Measurements from ENCODE around the gene EXOC3L2.
"Not testable (repeated sequence)": the region's sequence is repeated elsewhere in the genome, so short reads cannot be mapped to it uniquely, and the experiment has no call there.

The EXOC3L2 gene

DNA sequence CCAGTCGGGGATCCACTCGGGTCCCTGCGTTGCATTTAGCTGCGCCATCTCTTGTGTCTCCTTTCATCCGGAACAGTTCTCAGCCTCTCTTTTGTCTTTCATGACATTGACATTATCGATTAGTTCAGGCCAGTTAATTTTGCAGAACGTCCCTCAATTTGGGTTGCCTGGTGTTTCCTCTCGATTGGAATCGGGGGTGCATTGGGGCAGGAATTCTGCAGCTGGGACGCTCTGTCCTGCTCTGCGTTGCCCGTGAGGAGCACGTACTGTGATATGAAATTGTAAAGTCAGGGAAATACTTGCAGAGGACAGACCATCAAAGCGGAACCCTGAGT lies 28.3 kb upstream of the EXOC3L2 start:
- Histone ChIP-seq H3K36me3 (ENCODE audit: control insufficient read depth, insufficient read depth, low read length, severe bottlenecking) (peaks cover 49% of the 10 kb centered on the region), H3K4me3 (ENCODE audit: low read length) (no peak overlapping the region), H3K9ac (ENCODE audit: low read length) (no peak overlapping the region), H3K4me1 (ENCODE audit: control insufficient read depth, insufficient read depth, low read length) (peaks cover 7% of the 10 kb centered on the region), H3K9me3 (ENCODE audit: control insufficient read depth, low read length) (no peaks in the 10 kb centered on the region), H3K27me3 (replicated peaks; ENCODE audit: control insufficient read depth, insufficient read depth, low read length) (no peaks in the 10 kb centered on the region)
- DNase-seq (ENCODE audit: low read depth): no peak

DNA sequence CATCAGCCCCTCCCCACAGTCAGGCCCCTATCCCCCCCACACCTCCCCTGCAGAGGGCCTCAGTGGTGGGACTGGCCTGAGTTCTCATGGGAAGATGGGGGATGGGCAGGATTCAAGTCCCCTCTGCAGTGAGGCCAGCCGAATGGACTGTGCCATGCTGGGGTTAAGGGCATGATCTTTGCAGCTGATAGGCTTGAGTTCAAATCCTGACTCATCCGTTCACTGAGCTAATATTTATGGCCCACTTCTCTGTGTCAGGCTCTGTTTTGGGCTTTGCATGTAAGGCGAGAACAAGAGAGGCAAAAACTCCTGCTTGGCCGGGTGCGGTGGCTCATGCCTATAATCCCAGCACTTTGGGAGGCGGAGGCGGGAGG lies 26.5 kb upstream of the EXOC3L2 start:
- H3K36me3 ChIP-seq (ENCODE audit: control insufficient read depth, insufficient read depth, low read length, severe bottlenecking): peaks cover 51% of the 10 kb centered on the region
- H3K4me1 ChIP-seq (ENCODE audit: control insufficient read depth, insufficient read depth, low read length): peaks cover 7% of the 10 kb centered on the region
- H3K4me3 ChIP-seq (ENCODE audit: low read length): no peak overlapping the region
- DNase-seq (ENCODE audit: low read depth): no peak
- H3K27me3 ChIP-seq (replicated peaks; ENCODE audit: control insufficient read depth, insufficient read depth, low read length): no peaks in the 10 kb centered on the region
- no peaks in the 10 kb centered on the region for H3K9me3 ChIP-seq (ENCODE audit: control insufficient read depth, low read length)
- H3K9ac ChIP-seq (ENCODE audit: low read length): no peak overlapping the region

DNA sequence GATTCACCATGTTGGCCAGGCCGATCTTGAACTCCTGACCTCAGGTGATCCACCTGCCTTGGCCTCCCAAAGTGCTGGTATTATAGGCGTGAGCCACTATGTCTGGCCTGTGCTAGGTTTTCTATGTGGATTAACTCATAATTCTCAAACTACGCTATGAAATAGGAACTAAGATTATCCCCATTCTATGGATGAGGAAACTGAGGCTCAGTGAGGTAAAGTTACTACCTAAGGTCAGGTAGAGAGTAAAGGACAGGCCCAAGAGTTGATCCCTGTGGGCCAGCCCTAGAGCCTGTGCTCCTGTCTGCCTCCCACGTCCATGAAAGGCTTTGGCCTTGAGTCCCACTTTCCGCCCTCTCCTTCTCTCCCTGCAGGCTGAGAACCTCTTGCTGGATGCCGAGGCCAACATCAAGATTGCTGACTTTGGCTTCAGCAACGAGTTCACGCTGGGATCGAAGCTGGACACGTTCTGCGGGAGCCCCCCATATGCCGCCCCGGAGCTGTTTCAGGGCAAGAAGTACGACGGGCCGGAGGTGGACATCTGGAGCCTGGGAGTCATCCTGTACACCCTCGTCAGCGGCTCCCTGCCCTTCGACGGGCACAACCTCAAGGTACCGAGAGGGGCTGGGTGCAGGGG lies 26.0 kb upstream of the EXOC3L2 start:
- DNase-seq (ENCODE audit: low read depth): no peak
- Histone ChIP-seq H3K4me1 (ENCODE audit: control insufficient read depth, insufficient read depth, low read length) (peaks cover 7% of the 10 kb centered on the region), H3K36me3 (ENCODE audit: control insufficient read depth, insufficient read depth, low read length, severe bottlenecking) (peaks cover 54% of the 10 kb centered on the region), H3K27me3 (replicated peaks; ENCODE audit: control insufficient read depth, insufficient read depth, low read length) (no peaks in the 10 kb centered on the region), H3K9me3 (ENCODE audit: control insufficient read depth, low read length) (no peaks in the 10 kb centered on the region), H3K4me3 (ENCODE audit: low read length) (no peak overlapping the region), H3K9ac (ENCODE audit: low read length) (no peak overlapping the region)

GRCh38 chr19:45269939-45270338 lies 24.7 kb upstream of the EXOC3L2 start:
- H3K36me3 ChIP-seq (ENCODE audit: control insufficient read depth, insufficient read depth, low read length, severe bottlenecking): peaks cover 48% of the 10 kb centered on the region
- not testable (repeated sequence) for DNase-seq (ENCODE audit: low read depth); H3K9me3 ChIP-seq (ENCODE audit: control insufficient read depth, low read length); H3K9ac ChIP-seq (ENCODE audit: low read length); H3K27me3 ChIP-seq (replicated peaks; ENCODE audit: control insufficient read depth, insufficient read depth, low read length); H3K4me1 ChIP-seq (ENCODE audit: control insufficient read depth, insufficient read depth, low read length); H3K4me3 ChIP-seq (ENCODE audit: low read length)

DNA sequence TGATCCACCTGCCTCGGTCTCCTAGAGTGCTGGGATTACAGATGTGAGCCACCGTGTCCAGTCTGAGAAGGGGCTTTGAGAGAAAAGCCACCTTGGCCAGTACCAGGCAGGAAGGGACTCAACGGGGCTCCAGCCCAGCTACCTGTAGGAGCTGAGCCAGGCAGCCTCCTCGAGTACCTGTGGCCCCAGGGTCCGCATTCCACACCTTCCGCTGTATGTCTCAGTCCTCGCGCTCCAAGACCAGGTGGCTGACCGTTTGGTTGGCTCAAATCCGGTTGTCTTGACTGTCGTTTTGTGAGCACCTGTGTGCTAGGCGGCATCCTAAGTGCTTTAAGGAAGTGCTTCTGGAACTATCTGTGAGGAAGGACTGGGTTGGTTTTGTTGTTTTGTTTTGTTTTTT lies 22.1 kb upstream of the EXOC3L2 start:
- Histone ChIP-seq H3K4me3 (ENCODE audit: low read length) (no peak overlapping the region), H3K9me3 (ENCODE audit: control insufficient read depth, low read length) (no peaks in the 10 kb centered on the region), H3K27me3 (replicated peaks; ENCODE audit: control insufficient read depth, insufficient read depth, low read length) (no peaks in the 10 kb centered on the region), H3K4me1 (ENCODE audit: control insufficient read depth, insufficient read depth, low read length) (no peaks in the 10 kb centered on the region), H3K9ac (ENCODE audit: low read length) (no peak overlapping the region), H3K36me3 (ENCODE audit: control insufficient read depth, insufficient read depth, low read length, severe bottlenecking) (peaks cover 31% of the 10 kb centered on the region)
- no peak for DNase-seq (ENCODE audit: low read depth)

- no peaks in the 10 kb centered on the region for H3K9me3 ChIP-seq (ENCODE audit: control insufficient read depth, low read length)
- H3K27me3 ChIP-seq (replicated peaks; ENCODE audit: control insufficient read depth, insufficient read depth, low read length): no peaks in the 10 kb centered on the region
- no peaks in the 10 kb centered on the region for H3K4me1 ChIP-seq (ENCODE audit: control insufficient read depth, insufficient read depth, low read length)
- peaks cover 28% of the 10 kb centered on the region for H3K36me3 ChIP-seq (ENCODE audit: control insufficient read depth, insufficient read depth, low read length, severe bottlenecking)
- H3K9ac ChIP-seq (ENCODE audit: low read length): no peak overlapping the region
- DNase-seq (ENCODE audit: low read depth): no peak
- no peak overlapping the region for H3K4me3 ChIP-seq (ENCODE audit: low read length)
Observed at GRCh38 chr19:45265375-45265774, 20.2 kb upstream of the EXOC3L2 start.

- no peak for DNase-seq (ENCODE audit: low read depth)
- H3K27me3 ChIP-seq (replicated peaks; ENCODE audit: control insufficient read depth, insufficient read depth, low read length): no peaks in the 10 kb centered on the region
- no peaks in the 10 kb centered on the region for H3K9me3 ChIP-seq (ENCODE audit: control insufficient read depth, low read length)
- H3K4me1 ChIP-seq (ENCODE audit: control insufficient read depth, insufficient read depth, low read length): no peaks in the 10 kb centered on the region
- H3K36me3 ChIP-seq (ENCODE audit: control insufficient read depth, insufficient read depth, low read length, severe bottlenecking): peaks cover 24% of the 10 kb centered on the region
- no peak overlapping the region for H3K9ac ChIP-seq (ENCODE audit: low read length)
- H3K4me3 ChIP-seq (ENCODE audit: low read length): no peak overlapping the region
Observed at GRCh38 chr19:45264781-45265317, 19.6 kb upstream of the EXOC3L2 start.

DNA sequence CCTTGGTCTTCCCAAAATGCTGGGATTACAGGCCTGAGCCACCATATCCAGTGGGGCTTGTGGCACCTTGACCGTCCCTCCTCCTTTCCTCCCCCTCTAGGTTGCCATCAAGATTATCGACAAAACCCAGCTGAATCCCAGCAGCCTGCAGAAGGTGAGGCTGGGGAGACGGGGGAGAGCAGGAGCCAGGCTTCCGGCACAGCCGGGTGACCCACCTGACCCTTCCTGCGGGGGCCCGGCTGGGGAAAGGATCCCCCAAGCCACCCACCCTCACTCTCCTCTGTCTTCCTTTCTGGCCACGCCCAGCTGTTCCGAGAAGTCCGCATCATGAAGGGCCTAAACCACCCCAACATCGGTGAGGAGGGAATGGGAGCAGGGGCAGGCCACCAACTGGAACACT lies 17.8 kb upstream of the EXOC3L2 start:
- H3K4me1 ChIP-seq (ENCODE audit: control insufficient read depth, insufficient read depth, low read length): no peaks in the 10 kb centered on the region

GRCh38 chr19:45262570-45262969 lies 17.4 kb upstream of the EXOC3L2 start:
- no peaks in the 10 kb centered on the region for H3K4me1 ChIP-seq (ENCODE audit: control insufficient read depth, insufficient read depth, low read length)
- no peaks in the 10 kb centered on the region for H3K27me3 ChIP-seq (replicated peaks; ENCODE audit: control insufficient read depth, insufficient read depth, low read length)
- peaks cover 15% of the 10 kb centered on the region for H3K36me3 ChIP-seq (ENCODE audit: control insufficient read depth, insufficient read depth, low read length, severe bottlenecking)
- DNase-seq (ENCODE audit: low read depth): no peak
- no peaks in the 10 kb centered on the region for H3K9me3 ChIP-seq (ENCODE audit: control insufficient read depth, low read length)
- H3K9ac ChIP-seq (ENCODE audit: low read length): no peak overlapping the region
- no peak overlapping the region for H3K4me3 ChIP-seq (ENCODE audit: low read length)

More for the DNA sequence above, 17.8 kb upstream of the EXOC3L2 start:
- no peaks in the 10 kb centered on the region for H3K27me3 ChIP-seq (replicated peaks; ENCODE audit: control insufficient read depth, insufficient read depth, low read length)
- no peak for DNase-seq (ENCODE audit: low read depth)
- no peaks in the 10 kb centered on the region for H3K9me3 ChIP-seq (ENCODE audit: control insufficient read depth, low read length)
- no peak overlapping the region for H3K9ac ChIP-seq (ENCODE audit: low read length)
- H3K4me3 ChIP-seq (ENCODE audit: low read length): no peak overlapping the region
- peaks cover 16% of the 10 kb centered on the region for H3K36me3 ChIP-seq (ENCODE audit: control insufficient read depth, insufficient read depth, low read length, severe bottlenecking)

DNA sequence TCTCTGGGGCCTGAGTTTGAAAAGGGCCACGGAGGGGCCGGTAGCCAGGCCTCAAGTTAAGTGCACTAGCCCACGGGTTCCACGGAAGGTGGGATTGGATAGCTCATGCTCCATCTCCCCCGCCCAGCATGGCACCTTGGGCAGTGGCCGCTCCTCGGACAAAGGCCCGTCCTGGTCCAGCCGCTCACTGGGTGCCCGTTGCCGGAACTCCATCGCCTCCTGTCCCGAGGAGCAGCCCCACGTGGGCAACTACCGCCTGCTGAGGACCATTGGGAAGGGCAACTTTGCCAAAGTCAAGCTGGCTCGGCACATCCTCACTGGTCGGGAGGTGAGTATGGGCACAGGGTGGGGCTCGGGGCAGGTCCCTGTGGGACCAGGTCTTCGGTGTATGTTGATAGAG lies 13.7 kb upstream of the EXOC3L2 start:
- DNase-seq (ENCODE audit: low read depth): no peak
- H3K36me3 ChIP-seq (ENCODE audit: control insufficient read depth, insufficient read depth, low read length, severe bottlenecking): peaks cover 3% of the 10 kb centered on the region
- no peaks in the 10 kb centered on the region for H3K4me1 ChIP-seq (ENCODE audit: control insufficient read depth, insufficient read depth, low read length)
- no peaks in the 10 kb centered on the region for H3K27me3 ChIP-seq (replicated peaks; ENCODE audit: control insufficient read depth, insufficient read depth, low read length)
- H3K9ac ChIP-seq (ENCODE audit: low read length): no peak overlapping the region
- H3K4me3 ChIP-seq (ENCODE audit: low read length): no peak overlapping the region
- H3K9me3 ChIP-seq (ENCODE audit: control insufficient read depth, low read length): no peaks in the 10 kb centered on the region

DNA sequence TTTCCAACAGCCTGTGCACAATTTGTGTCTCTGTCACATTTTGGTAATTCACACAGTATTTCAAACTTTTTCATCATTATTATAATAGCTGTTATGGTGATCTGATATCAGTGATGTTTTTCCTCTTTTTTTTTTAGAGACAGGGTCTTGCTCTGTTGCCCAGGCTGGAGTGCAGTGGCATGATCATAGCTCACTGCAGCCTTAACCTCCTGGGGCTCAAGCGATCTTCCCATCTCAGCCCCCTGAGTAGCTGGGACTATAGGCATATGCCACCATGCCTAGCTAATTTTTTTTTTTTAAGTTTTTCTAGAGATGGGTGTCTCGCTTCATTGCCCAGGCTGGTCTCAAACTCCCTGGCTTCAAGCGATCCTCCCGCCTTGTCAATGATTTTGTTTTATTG lies 11.6 kb upstream of the EXOC3L2 start:
- H3K9ac ChIP-seq (ENCODE audit: low read length): no peak overlapping the region
- H3K4me3 ChIP-seq (ENCODE audit: low read length): no peak overlapping the region
- H3K4me1 ChIP-seq (ENCODE audit: control insufficient read depth, insufficient read depth, low read length): peaks cover 10% of the 10 kb centered on the region
- no peaks in the 10 kb centered on the region for H3K9me3 ChIP-seq (ENCODE audit: control insufficient read depth, low read length)
- no peaks in the 10 kb centered on the region for H3K27me3 ChIP-seq (replicated peaks; ENCODE audit: control insufficient read depth, insufficient read depth, low read length)
- peaks cover 3% of the 10 kb centered on the region for H3K36me3 ChIP-seq (ENCODE audit: control insufficient read depth, insufficient read depth, low read length, severe bottlenecking)
- no peak for DNase-seq (ENCODE audit: low read depth)

DNA sequence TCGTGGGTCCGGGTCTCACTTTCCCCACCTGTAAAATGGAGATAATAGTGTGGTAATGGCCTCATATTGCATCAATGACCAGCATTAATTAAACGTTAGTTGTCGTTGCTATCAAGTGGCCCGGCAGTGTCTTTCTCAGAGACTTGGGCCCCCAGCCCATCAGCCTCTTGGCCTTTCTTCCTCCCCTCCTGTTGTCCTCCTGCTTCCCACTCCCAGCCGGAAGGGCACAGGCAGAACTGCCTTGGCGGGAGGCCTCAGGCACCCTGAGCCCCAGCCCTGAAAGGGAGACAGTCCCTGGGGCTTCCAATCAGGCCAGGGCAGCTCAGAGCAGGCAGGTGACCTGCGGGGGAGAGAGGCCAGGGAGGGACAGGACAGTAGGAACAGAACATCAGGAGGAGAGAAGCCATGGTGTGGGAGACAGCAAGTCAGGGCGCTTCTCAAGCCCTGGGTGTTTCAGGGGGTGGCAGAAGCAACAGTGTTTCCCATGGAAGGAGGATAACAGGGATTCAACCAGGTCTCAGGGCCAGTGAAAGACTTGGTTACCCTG lies 10.5 kb upstream of the EXOC3L2 start:
- Histone ChIP-seq H3K36me3 (ENCODE audit: control insufficient read depth, insufficient read depth, low read length, severe bottlenecking) (peaks cover under 1% of the 10 kb centered on the region), H3K9me3 (ENCODE audit: control insufficient read depth, low read length) (no peaks in the 10 kb centered on the region), H3K4me3 (ENCODE audit: low read length) (no peak overlapping the region), H3K9ac (ENCODE audit: low read length) (no peak overlapping the region), H3K27me3 (replicated peaks; ENCODE audit: control insufficient read depth, insufficient read depth, low read length) (no peaks in the 10 kb centered on the region), H3K4me1 (ENCODE audit: control insufficient read depth, insufficient read depth, low read length) (peaks cover 11% of the 10 kb centered on the region)
- DNase-seq (ENCODE audit: low read depth): no peak

Measured in adipocyte (in vitro differentiated cells).